BJ (cell line): ENCODE data around the gene EMP1. TPM values are rescaled to one million over a fixed set of nuclear protein-coding genes. Genes with fewer than 3 reads are reported as not detected.

ENCODE experiments used
- CTCF ChIA-PET: fragments of 350-600 bp; formaldehyde crosslinking; extraction: SDS; loops from one replicate; lab custom pipeline; 2021; ENCODE audit warnings: antibody characterized with exemption, inconsistent platforms; lab: Yijun Ruan, JAX
- POLR2A ChIA-PET: fragments of 300-600 bp; sonication (Branson Sonifier 250); formaldehyde crosslinking; extraction: SDS; loops from one replicate; lab custom pipeline; 2021; ENCODE audit warnings: antibody characterized with exemption; lab: Charles Lee
- DNase-seq: peaks from one replicate; pipeline ENCODE4 v3.0.0-alpha.2; 2011; ENCODE audit warnings: low read depth
- H3K27me3 ChIP-seq: 2 replicates; pipeline ENCODE4 v1.6.0; 2011; ENCODE audit warnings: low read length; ENCODE audit not compliant: control insufficient read depth, insufficient read depth
- H3K36me3 ChIP-seq: 2 replicates; pipeline ENCODE4 v1.5.1; 2011; ENCODE audit warnings: low read length; ENCODE audit not compliant: control insufficient read depth, insufficient read depth
- H3K4me3 ChIP-seq: 2 replicates; pipeline ENCODE4 v1.5.1; 2011; ENCODE audit warnings: low read depth, mild to moderate bottlenecking, control low read depth, low read length
- polyA plus RNA-seq: library from polyadenylated mRNA; depleted of rRNA; stranded (reverse); fragments of >200 nt; gene quantifications from 2 replicates; pipeline ENCODE4 v1.2.3, GENCODE V29; 2011
- TF ChIP-seq, protein P1 (sequence below): IDR thresholded peaks from 2 replicates; pipeline ENCODE4 v1.5.1; 2011; ENCODE audit warnings: low read depth, mild to moderate bottlenecking, control low read depth, inconsistent platforms, low read length, moderate library complexity; ENCODE audit not compliant: insufficient read depth

Gene EMP1
- polyA plus RNA-seq, 1 experiment: 258 TPM

DNA sequence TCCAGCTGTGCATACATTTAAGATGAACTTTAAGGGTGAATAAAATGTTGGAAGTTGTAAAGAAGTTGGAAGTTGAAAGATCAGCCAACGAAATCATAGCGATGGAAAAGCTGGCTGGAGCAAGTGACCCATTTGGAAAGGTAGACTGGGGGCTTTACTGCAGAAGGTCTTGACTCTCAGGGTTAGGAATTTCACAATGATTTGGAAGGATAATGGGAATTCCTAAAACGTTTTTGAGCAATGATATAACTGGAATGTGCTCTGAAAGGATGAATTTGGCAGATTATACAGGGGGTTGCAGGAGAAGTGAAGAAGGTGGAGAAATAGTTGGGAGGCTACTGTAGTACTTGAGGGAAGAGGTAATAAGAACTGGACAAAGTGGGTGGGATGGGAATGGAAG is 27.4 kb downstream of the EMP1 start:
- CTCF ChIA-PET: interaction anchor here (0.7 to 8.9 kb wide), 6 partner anchors 9 to 201 kb away, joined by 3 to 99 read pairs (median 4); no protein-coding TSS in a partner anchor
- H3K36me3 ChIP-seq: no peaks in the 10 kb centered on the region
- H3K27me3 ChIP-seq: no peaks in the 10 kb centered on the region
- TF ChIP-seq, protein P1, sequence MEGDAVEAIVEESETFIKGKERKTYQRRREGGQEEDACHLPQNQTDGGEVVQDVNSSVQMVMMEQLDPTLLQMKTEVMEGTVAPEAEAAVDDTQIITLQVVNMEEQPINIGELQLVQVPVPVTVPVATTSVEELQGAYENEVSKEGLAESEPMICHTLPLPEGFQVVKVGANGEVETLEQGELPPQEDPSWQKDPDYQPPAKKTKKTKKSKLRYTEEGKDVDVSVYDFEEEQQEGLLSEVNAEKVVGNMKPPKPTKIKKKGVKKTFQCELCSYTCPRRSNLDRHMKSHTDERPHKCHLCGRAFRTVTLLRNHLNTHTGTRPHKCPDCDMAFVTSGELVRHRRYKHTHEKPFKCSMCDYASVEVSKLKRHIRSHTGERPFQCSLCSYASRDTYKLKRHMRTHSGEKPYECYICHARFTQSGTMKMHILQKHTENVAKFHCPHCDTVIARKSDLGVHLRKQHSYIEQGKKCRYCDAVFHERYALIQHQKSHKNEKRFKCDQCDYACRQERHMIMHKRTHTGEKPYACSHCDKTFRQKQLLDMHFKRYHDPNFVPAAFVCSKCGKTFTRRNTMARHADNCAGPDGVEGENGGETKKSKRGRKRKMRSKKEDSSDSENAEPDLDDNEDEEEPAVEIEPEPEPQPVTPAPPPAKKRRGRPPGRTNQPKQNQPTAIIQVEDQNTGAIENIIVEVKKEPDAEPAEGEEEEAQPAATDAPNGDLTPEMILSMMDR: no peak
- DNase-seq: no peak
- POLR2A ChIA-PET: interaction anchor here (1.1 kb wide), 1 partner anchor 27 kb away, joined by 10 read pairs; the partner anchor contains the start of gene EMP1
- H3K4me3 ChIP-seq: no peak overlapping the region

DNA sequence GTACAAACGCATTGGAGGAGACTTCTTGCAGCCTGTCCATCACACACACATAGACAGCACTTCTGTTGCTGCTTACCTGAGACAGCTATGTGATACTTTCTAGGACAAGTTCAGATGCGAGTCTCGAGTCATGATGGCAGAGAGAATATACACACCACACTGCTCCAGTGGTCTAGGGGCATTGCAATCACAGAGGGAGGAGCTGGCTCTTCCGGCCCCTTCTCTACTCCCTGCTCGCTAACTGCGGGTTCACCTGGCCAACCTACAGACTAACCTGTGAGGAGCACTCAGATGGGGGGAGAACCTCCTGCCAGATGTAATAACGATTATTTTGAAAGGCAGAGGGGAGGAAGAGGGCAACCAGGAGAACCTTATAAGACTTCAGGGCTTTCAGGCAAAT is 30.7 kb downstream of the EMP1 start:
- TF ChIP-seq, protein P1: no peak
- CTCF ChIA-PET: interaction anchor here (0.6 to 8.9 kb wide), 2 partner anchors 17 to 162 kb away, joined by 3 to 99 read pairs; no protein-coding TSS in a partner anchor
- DNase-seq: no peak

DNA sequence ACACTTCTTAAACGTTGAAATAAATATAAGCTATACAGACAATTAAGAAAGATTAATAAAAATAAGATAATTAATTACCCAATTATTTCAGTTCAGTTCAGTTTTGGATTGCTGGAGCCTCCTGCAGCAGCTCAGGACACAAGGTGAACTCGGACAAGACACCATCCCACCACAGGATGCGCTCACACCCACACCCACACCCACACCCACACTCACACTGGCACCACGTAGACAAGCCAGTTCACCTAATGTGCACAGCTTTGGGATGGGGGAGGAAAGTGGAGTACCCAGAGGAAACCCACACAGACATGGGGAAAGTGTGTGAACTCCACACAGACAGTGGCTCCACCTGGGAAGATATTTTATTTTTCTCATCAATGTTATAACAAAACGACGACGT is 32.1 kb downstream of the EMP1 start:
- Histone ChIP-seq H3K27me3 (no peaks in the 10 kb centered on the region), H3K4me3 (no peak overlapping the region), H3K36me3 (no peaks in the 10 kb centered on the region)
- ChIA-PET POLR2A (no interaction called here), CTCF (no interaction called here)
- DNase-seq: no peak
- TF ChIP-seq, protein P1: no peak

More for the DNA sequence above, 30.7 kb downstream of the EMP1 start:
- POLR2A ChIA-PET: no interaction called here
- Histone ChIP-seq H3K27me3 (no peaks in the 10 kb centered on the region), H3K4me3 (no peak overlapping the region), H3K36me3 (no peaks in the 10 kb centered on the region)

DNA sequence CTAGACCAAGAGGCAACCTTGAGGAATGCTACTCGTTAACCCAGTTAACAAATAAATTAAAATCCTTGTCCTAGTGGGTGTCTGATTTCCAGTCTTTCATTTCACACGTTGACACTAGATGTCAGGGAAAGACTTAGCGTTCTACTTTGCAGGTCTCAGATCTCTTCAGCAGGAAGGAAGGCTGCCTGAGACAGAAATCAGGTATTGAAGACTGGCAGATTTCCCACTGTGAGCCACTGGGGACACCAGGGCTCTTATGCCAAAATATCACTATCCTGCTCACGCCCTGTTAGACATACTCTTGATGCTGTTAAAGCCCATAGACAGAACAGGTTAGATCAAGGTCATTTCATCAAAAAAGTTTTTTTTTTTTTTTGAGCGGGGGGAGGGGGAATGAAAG is 33.0 kb downstream of the EMP1 start:
- no peak overlapping the region for H3K4me3 ChIP-seq
- no peaks in the 10 kb centered on the region for H3K36me3 ChIP-seq
- ChIA-PET CTCF (no interaction called here), POLR2A (no interaction called here)
- no peak for DNase-seq
- TF ChIP-seq, protein P1: no peak
- no peaks in the 10 kb centered on the region for H3K27me3 ChIP-seq

DNA sequence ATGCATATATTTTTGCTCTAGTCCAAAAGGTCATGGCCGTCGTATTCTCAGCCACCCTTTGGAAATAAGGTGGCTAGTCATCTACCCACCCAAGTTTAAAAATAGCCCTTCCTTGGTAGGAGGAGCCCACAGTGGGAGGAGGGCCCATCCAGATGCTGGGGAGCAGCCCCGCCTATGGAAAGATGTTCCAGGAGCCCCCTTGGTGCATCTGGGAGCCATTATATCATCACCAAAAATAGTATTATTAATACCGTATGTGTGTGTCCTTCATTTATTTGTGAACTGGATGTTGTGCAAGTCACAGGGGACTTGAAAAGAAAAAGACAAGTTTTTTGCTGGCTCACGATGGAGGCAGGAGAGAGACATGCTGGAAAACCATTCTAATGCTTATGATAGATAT is 34.0 kb downstream of the EMP1 start:
- ChIA-PET POLR2A (no interaction called here), CTCF (no interaction called here)
- Histone ChIP-seq H3K36me3 (no peaks in the 10 kb centered on the region), H3K27me3 (no peaks in the 10 kb centered on the region), H3K4me3 (no peak overlapping the region)
- TF ChIP-seq, protein P1: no peak
- DNase-seq: no peak
